Gastrocnemius medialis (tissue), 4 donors: ENCODE data around the gene GMPS.

ENCODE experiments used
- POLR2A ChIP-seq, 2 donors: fragments of 450-650 bp; IDR thresholded peaks; one replicate each; pipeline ENCODE4 v1.6.1; 2017; ENCODE audit warnings: antibody characterized with exemption in 2 of 2, mild to moderate bottlenecking in 2 of 2, moderate library complexity in 2 of 2
- TF ChIP-seq, protein P1 (sequence below), 5 experiments: fragments of 450-650 bp in 3 of 5; fragments of 200-600 bp in 2 of 5; sonication (generic) in 2 of 5; IDR thresholded peaks in 4 of 5; conservative IDR thresholded peaks in 1 of 5; 1 replicate in 4 of 5; 2 replicates in 1 of 5; pipeline ENCODE4 v1.5.1; 2016 to 2019; ENCODE audit warnings: antibody characterized with exemption in 5 of 5, mild to moderate bottlenecking in 3 of 5, moderate library complexity in 3 of 5

- TF ChIP-seq, protein P1, sequence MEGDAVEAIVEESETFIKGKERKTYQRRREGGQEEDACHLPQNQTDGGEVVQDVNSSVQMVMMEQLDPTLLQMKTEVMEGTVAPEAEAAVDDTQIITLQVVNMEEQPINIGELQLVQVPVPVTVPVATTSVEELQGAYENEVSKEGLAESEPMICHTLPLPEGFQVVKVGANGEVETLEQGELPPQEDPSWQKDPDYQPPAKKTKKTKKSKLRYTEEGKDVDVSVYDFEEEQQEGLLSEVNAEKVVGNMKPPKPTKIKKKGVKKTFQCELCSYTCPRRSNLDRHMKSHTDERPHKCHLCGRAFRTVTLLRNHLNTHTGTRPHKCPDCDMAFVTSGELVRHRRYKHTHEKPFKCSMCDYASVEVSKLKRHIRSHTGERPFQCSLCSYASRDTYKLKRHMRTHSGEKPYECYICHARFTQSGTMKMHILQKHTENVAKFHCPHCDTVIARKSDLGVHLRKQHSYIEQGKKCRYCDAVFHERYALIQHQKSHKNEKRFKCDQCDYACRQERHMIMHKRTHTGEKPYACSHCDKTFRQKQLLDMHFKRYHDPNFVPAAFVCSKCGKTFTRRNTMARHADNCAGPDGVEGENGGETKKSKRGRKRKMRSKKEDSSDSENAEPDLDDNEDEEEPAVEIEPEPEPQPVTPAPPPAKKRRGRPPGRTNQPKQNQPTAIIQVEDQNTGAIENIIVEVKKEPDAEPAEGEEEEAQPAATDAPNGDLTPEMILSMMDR (IDR thresholded peaks at IDR 0.05 in 4 of 5, conservative IDR thresholded peaks at IDR 0.05 in 1 of 5), result no peak
- TF ChIP-seq POLR2A (IDR thresholded peaks at IDR 0.05), result no peak
Observed at GRCh38 chr3:155946178-155946577, 75.7 kb downstream of the GMPS start.
